ENCODE measurements around the gene C9orf72.
A peak's percentile ranks its signal among the peaks of the same experiment; 100 is the strongest.

Gene C9orf72

GRCh38 chr9:27572566-27572917 is 739 bp downstream of the C9orf72 start:
- no peak for DNase-seq

GRCh38 chr9:27572061-27572460 is 1.2 kb downstream of the C9orf72 start:
- Histone ChIP-seq H3K9me3 (ENCODE audit: severe bottlenecking) (no peaks in the 10 kb centered on the region), H3K36me3 (no peaks in the 10 kb centered on the region), H3K27me3 (ENCODE audit: insufficient read depth, low read depth, severe bottlenecking) (no peaks in the 10 kb centered on the region), H3K27ac (no peak overlapping the region), H3K4me3 (ENCODE audit: low read depth, low read length) (peak overlapping the region; percentile 91; the same call in 1 of the 2 replicates)
- TF ChIP-seq CTCF (IDR thresholded peaks at IDR 0.05; ENCODE audit: low read depth, low read length): no peak
- no peak for DNase-seq

More at GRCh38 chr9:27572566-27572917, 739 bp downstream of the C9orf72 start:
- no peak for TF ChIP-seq CTCF (IDR thresholded peaks at IDR 0.05; ENCODE audit: low read depth, low read length)
- Histone ChIP-seq H3K36me3 (no peaks in the 10 kb centered on the region), H3K27ac (peak overlapping the region; percentile 77), H3K4me3 (ENCODE audit: low read depth, low read length) (peak overlapping the region; percentile 91), H3K27me3 (ENCODE audit: insufficient read depth, low read depth, severe bottlenecking) (no peaks in the 10 kb centered on the region), H3K9me3 (ENCODE audit: severe bottlenecking) (no peaks in the 10 kb centered on the region)

GRCh38 chr9:27571011-27571410 is 2.3 kb downstream of the C9orf72 start:
- no peak overlapping the region for H3K4me3 ChIP-seq (ENCODE audit: low read depth, low read length)
- no peaks in the 10 kb centered on the region; the same call in 1 of the 2 replicates for H3K36me3 ChIP-seq
- no peak for DNase-seq
- H3K9me3 ChIP-seq (ENCODE audit: severe bottlenecking): no peaks in the 10 kb centered on the region
- TF ChIP-seq CTCF (IDR thresholded peaks at IDR 0.05; ENCODE audit: low read depth, low read length): no peak
- no peak overlapping the region for H3K27ac ChIP-seq
- H3K27me3 ChIP-seq (ENCODE audit: insufficient read depth, low read depth, severe bottlenecking): no peaks in the 10 kb centered on the region

GRCh38 chr9:27569406-27569805 is 3.9 kb downstream of the C9orf72 start:
- no peak overlapping the region for H3K27ac ChIP-seq
- H3K9me3 ChIP-seq (ENCODE audit: severe bottlenecking): no peaks in the 10 kb centered on the region
- H3K27me3 ChIP-seq (ENCODE audit: insufficient read depth, low read depth, severe bottlenecking): no peaks in the 10 kb centered on the region
- TF ChIP-seq CTCF (IDR thresholded peaks at IDR 0.05; ENCODE audit: low read depth, low read length): no peak
- H3K36me3 ChIP-seq: no peaks in the 10 kb centered on the region; the same call in 1 of the 2 replicates
- DNase-seq: no peak
- no peak overlapping the region for H3K4me3 ChIP-seq (ENCODE audit: low read depth, low read length)

- H3K27ac ChIP-seq: no peak overlapping the region
- no peaks in the 10 kb centered on the region for H3K9me3 ChIP-seq (ENCODE audit: severe bottlenecking)
- no peak for TF ChIP-seq CTCF (IDR thresholded peaks at IDR 0.05; ENCODE audit: low read depth, low read length)
- H3K27me3 ChIP-seq (ENCODE audit: insufficient read depth, low read depth, severe bottlenecking): no peaks in the 10 kb centered on the region
- DNase-seq: no peak
- no peak overlapping the region for H3K4me3 ChIP-seq (ENCODE audit: low read depth, low read length)
- H3K36me3 ChIP-seq: peaks cover 6% of the 10 kb centered on the region
Observed at GRCh38 chr9:27566118-27566517, 7.2 kb downstream of the C9orf72 start.

GRCh38 chr9:27565696-27566095 is 7.6 kb downstream of the C9orf72 start:
- Histone ChIP-seq H3K9me3 (ENCODE audit: severe bottlenecking) (no peaks in the 10 kb centered on the region), H3K36me3 (peaks cover 8% of the 10 kb centered on the region), H3K27me3 (ENCODE audit: insufficient read depth, low read depth, severe bottlenecking) (no peaks in the 10 kb centered on the region), H3K4me3 (ENCODE audit: low read depth, low read length) (no peak overlapping the region), H3K27ac (no peak overlapping the region)
- no peak for DNase-seq
- no peak for TF ChIP-seq CTCF (IDR thresholded peaks at IDR 0.05; ENCODE audit: low read depth, low read length)
